ENCODE data around the gene SYT2.

SYT2 gene

DNA sequence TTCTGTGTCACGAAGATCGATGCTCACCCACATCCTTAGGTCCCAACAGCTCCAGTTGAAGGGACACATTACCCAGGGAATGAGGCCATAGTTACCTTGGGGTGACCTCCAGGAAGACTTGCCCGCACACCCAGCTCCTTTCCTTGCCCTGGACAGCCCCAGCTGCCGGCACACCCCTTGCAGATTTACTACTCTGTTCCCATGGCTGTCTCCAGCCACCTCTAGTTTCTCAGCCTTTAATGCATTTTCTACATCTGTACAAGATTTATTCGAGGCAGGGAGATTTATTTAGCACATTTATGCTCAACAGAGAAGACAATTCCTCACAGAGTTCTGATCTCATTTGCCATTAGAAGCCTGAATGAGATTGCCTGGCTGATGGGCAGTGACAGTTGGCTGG, 36.7 kb downstream of the SYT2 start:
- no peak for DNase-seq

GRCh38 chr1:202671399-202671798, 38.9 kb downstream of the SYT2 start:
- no peak for DNase-seq

GRCh38 chr1:202665417-202665816, 44.8 kb downstream of the SYT2 start:
- DNase-seq = no peak

- no peak for DNase-seq
Observed at GRCh38 chr1:202664083-202664482, 46.2 kb downstream of the SYT2 start.

- DNase-seq = no peak
Observed at GRCh38 chr1:202663131-202663530, 47.1 kb downstream of the SYT2 start.

- DNase-seq = no peak
Observed at GRCh38 chr1:202662081-202662480, 48.2 kb downstream of the SYT2 start.

GRCh38 chr1:202661136-202661845, 49.0 kb downstream of the SYT2 start:
- no peak for DNase-seq

DNA sequence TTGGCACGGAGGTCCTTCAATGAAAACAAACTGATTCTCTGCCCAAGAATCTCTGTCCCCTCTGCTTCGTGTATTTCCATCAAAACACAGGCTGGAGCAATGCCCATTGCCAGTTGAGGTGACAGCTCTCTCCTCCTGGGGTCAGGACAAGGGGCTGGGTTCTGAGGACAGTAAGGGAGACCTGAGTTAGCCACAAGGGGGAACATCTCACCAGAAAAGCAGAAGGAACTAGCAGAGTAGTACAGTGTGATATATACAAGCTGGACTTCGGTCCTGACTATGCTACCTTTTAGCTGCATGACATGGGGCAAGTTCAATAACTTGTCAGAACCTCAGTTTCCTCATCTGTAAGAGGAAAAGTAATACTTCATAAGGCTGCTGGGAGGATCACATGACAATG, 50.3 kb downstream of the SYT2 start:
- no peak for DNase-seq

DNA sequence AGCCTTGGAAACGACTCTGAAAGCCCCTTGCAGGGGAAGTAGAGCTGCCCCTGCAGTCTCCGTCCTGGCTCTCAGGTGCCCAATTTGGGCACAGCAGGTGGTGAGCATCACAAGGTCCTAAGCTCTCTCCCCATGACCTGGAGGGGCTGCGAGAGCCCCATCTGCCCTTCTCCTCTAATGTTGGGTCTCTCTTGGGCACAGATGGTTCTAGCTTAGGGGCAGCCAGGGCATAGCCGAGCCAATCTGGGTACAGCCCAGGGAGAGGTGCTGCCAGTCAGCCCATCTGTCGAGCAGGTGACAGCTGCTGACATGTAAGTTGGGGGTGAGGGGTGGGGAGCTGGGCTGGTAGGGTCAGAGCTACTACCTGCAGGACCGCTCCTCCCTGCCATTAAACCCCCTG, 50.7 kb downstream of the SYT2 start:
- DNase-seq = no peak

GRCh38 chr1:202658769-202659168, 51.5 kb downstream of the SYT2 start:
- DNase-seq = no peak

DNA sequence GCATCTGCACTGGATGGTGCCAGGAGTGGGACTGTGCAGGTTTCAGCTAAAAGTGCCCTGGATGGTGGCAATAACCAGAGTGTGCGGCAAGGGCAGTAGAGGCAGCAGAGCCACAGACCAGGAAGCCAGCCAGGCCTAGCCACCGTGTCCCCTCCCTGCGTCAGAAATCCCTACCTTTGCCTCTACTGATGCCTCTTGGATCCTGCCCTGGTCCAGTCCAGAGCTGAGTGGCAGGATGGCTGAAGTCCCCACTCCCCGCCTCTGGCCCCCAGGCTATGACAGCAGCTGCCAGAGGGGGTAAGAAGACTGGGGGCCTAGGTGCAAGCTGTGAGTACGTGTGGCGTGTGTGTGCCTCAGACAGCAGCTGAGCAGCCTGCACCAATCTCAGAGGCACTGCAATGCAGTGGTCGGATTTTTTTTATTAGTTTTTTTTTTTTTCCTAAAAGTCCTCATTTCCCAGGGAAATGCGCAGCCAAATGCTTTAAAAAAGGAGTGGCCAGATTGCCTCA, 51.9 kb downstream of the SYT2 start:
- no peak for DNase-seq

GRCh38 chr1:202656951-202657646, 53.2 kb downstream of the SYT2 start:
- DNase-seq = no peak

DNA sequence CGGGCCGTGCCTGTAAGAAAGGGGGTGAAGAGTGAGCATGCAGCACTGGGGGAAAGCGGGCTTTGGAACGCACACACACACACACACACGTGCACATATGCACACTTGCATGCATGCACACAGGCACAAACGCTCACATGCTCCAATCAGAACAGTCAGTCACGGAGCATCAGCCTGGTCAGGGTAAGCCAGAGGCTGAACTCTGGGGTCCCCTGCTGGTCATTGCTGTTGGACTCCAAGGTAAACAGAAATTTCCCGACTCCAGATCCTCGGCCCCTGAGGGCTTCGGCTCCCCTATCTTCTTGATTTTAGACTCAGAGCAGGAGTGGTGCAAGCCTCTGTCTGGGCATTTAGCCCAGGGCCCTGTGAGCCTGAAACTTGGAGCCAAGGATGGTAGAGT, 54.2 kb downstream of the SYT2 start:
- DNase-seq = no peak

GRCh38 chr1:202654079-202654478, 56.2 kb downstream of the SYT2 start:
- DNase-seq = no peak

GRCh38 chr1:202649553-202650392, 60.5 kb downstream of the SYT2 start:
- DNase-seq = no peak

DNA sequence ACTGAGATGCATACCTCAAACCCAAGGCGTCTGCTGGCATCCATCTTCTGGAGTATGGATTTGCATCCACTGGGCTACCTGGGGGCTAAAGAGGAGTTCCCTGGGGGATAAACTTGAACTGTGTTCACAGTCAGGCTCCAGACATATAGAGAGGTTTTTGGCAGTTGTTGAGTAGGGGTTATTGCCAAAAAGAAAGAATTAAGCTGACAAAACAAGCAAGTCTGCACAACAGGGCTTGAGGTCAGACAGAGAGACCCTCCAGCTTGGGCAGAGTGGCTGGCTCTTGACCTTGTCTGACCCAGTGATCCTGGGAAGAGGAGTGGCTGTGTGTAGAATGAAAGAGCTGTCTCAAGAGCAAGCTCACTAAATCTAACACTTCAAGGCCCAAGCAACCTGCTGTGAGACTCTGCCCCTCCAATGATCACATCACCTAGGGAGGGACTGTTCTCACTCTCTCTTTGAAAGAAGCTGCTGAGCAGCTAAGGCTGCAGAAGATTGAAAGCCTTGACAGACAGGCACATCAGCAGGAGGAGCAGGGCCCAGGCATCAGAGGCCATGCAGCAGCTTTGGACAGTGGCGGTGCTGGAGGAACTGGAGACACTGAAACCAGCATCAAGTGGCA, 61.5 kb downstream of the SYT2 start:
- no peak for DNase-seq

GRCh38 chr1:202645097-202645476, 65.2 kb downstream of the SYT2 start:
- DNase-seq = no peak

DNA sequence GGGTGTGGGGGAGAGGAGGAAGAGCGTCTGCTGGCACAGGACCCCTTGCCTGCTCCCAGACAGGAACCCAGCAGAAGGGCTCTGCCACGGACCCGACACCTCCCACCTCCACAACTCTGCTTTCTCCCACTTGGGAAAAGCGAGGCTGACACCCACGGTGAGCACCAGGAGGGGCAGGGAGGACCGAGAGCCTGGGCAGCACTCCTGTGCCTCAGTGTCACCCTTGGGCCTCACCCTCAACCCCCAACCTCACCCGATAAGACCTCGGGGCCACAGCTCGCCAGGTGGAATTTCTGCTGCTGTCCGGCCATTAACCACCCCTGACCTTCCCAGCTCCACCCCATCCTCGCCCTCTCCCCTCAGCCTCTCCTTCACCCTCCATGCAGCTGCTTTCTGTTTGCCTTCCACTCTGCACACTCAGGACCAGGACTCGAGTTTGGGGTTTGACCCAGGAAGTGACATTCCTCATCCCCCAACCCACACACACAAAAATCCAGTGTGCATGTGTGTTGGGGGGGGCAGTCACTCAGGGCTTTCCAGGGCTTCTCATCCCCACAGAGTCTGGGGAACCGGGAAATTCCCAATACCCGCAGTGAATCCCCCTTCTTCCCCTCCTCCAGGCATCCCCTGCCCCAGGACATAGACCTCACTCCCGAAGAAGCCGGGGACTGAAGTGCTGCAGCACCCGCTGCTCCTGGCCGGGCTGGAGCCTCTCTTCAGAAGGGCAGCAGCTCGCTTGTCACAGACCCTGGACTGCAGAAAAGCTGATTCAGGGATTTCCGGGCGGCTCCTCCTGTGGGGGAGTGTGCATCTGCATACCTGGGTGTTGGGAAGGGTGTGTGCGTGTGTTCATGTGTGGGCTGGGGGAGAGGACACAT, 65.8 kb downstream of the SYT2 start:
- no peak for DNase-seq

DNA sequence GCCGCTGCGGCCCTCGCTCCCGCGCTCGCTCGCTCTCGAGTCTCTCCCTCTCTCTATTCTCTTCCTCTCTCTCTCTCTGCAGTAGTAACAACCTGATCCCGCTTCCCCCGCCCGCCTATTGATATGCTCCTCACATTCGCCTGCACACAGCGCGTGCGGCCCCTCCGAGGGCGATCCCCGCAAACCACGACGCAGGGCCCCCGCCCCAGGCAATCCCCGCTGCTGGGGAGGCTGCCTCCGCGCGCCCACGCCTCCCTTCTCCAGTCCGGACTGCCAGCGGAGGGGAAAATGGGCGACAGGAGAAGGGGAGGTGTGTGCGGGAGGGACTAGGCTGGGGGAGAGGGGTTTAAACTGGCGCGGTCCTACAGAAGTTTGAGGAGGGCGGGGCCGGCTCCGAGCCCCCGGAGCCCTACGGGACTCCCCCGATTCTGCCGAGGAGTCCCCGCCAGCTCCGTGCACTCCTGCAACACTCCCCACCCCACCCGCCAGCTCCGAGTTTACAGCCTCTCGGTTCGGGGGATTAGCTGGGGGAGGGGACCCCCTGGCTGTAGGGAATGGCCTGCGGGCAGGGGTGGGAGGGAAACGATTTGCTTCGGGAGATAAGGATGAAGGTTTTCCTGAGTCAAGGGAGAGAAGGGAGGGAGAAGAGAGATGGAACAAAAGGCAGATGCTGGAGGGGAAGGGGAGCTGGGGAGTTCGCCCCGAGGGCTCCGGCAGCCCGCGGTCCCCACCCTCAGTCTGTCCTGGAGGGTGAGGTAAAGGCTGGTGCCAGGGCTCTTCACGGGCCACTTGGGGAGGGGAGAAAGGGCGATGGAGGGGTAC, 66.6 kb downstream of the SYT2 start:
- no peak for DNase-seq

DNA sequence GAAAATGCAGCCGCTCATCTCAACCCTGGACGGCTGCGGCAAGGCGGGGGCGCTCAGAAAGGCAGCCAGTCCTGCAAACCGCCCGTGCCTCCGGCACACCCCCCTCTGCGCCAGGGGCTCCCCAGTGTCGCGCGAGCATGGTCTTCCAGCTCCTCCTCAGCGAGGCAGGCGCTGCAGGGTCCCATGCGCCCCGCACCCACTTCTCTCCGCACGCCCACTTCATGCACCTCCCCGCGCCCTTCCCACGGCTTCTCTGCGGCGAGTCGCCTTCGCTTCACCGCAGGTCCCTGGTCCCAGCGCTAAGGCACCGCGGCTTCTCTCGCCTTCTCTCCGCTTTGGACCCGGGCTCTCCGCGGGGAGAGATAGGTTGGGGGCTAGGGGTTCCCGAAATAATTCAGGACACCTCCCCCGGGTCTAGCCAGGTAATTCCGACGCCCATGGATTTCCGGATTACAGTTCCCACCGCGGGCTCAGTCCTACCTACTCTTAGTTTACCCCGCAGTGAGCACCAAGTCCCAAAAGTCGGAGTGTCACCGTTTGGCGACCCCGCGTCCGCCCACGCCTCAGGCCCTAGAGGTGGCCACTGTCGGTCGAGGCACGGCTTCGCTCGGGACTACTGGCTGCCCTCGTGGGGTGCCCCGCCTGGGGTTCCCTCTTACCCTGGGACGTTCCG, 67.5 kb downstream of the SYT2 start:
- no peak for DNase-seq

GRCh38 chr1:202642212-202642611, 68.0 kb downstream of the SYT2 start:
- no peak for DNase-seq

All from activated CD4-positive, alpha-beta T cell treated with anti-CD3 and anti-CD28 coated beads for 1 hour (primary cell).